Parathyroid adenoma (tissue), 2 donors: ENCODE data around the gene MAP4K1.

Experiments
- H2AFZ ChIP-seq: fragments of 300-600 bp; sonication (generic); one replicate; pipeline ENCODE4 v1.7.0; 2017; ENCODE audit warnings: antibody characterized with exemption, mild to moderate bottlenecking
- H3K27ac ChIP-seq: fragments of 300-600 bp; sonication (generic); one replicate; pipeline ENCODE4 v1.7.0; 2017
- H3K27me3 ChIP-seq: fragments of 300-600 bp; sonication (generic); one replicate; pipeline ENCODE4 v1.7.0; 2017; ENCODE audit warnings: low read length; ENCODE audit not compliant: control insufficient read depth, insufficient read depth
- H3K36me3 ChIP-seq: fragments of 300-600 bp; sonication (generic); one replicate; pipeline ENCODE4 v1.7.0; 2017; ENCODE audit warnings: low read length; ENCODE audit not compliant: control insufficient read depth, insufficient read depth
- H3K4me1 ChIP-seq: fragments of 300-600 bp; sonication (generic); one replicate; pipeline ENCODE4 v1.7.0; 2017; ENCODE audit warnings: control low read depth
- H3K4me2 ChIP-seq: fragments of 300-600 bp; sonication (generic); one replicate; pipeline ENCODE4 v1.7.0; 2017; ENCODE audit warnings: low read length
- H3K4me3 ChIP-seq: fragments of 300-600 bp; sonication (generic); one replicate; pipeline ENCODE4 v1.7.0; 2017; ENCODE audit warnings: low read depth, low read length
- H3K79me2 ChIP-seq: fragments of 300-600 bp; sonication (generic); one replicate; pipeline ENCODE4 v1.7.0; 2017; ENCODE audit warnings: control low read depth
- H3K9ac ChIP-seq: fragments of 300-600 bp; sonication (generic); one replicate; pipeline ENCODE4 v1.7.0; 2017; ENCODE audit warnings: mild to moderate bottlenecking
- H3K9me3 ChIP-seq: fragments of 300-600 bp; sonication (generic); one replicate; pipeline ENCODE4 v1.7.0; 2017; ENCODE audit warnings: low read length; ENCODE audit not compliant: control insufficient read depth
- TF ChIP-seq, protein P1 (sequence below): fragments of 300-600 bp; sonication (generic); IDR thresholded peaks from one replicate; pipeline ENCODE4 v1.7.0; 2017; ENCODE audit warnings: antibody characterized with exemption, mild to moderate bottlenecking
- donor health status: primary hyperparathyroidism.

MAP4K1 gene

DNA sequence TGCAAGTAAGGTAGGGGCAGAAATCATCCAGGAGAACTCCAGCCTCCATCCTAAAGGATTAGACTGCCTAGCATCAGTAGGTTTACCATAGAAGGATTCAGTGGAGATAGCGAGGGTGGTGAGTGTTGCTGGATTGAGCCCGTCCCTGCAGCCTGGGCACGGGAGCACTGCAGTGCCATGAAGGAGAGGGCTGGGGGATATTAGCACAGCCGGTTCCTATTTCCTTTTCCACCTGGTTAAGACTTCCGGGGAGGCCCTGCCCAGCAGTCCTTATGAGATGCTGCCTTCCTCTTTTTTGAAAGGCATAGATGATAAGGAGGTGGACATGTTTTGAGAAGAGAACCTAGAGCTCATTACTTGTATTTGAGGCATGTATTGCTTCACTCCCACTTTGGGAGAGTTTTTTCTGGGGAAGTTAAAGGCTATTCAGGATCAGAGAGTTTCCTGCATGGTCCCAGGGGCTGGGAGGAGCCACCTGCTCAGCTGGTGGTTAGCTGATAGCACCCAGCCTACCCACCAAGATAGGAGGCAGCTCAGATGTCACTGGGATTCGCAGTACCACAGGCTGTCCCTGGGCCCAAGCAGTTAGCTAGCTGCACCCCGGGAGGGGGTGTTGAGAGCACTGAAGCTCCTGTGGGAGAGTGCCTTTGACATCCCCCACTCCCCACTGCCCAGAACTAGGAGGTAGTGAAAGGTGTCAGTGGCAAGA is 46.9 kb upstream of the MAP4K1 start:
- H3K9ac ChIP-seq, result no peak overlapping the region
- peaks cover 86% of the 10 kb centered on the region for H3K4me1 ChIP-seq
- H3K9me3 ChIP-seq, result no peaks in the 10 kb centered on the region
- H3K36me3 ChIP-seq, result no peaks in the 10 kb centered on the region
- H3K4me3 ChIP-seq, result no peak overlapping the region
- H3K27me3 ChIP-seq, result no peaks in the 10 kb centered on the region
- TF ChIP-seq, protein P1, sequence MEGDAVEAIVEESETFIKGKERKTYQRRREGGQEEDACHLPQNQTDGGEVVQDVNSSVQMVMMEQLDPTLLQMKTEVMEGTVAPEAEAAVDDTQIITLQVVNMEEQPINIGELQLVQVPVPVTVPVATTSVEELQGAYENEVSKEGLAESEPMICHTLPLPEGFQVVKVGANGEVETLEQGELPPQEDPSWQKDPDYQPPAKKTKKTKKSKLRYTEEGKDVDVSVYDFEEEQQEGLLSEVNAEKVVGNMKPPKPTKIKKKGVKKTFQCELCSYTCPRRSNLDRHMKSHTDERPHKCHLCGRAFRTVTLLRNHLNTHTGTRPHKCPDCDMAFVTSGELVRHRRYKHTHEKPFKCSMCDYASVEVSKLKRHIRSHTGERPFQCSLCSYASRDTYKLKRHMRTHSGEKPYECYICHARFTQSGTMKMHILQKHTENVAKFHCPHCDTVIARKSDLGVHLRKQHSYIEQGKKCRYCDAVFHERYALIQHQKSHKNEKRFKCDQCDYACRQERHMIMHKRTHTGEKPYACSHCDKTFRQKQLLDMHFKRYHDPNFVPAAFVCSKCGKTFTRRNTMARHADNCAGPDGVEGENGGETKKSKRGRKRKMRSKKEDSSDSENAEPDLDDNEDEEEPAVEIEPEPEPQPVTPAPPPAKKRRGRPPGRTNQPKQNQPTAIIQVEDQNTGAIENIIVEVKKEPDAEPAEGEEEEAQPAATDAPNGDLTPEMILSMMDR, result no peak
- H3K27ac ChIP-seq, result peak overlapping the region; percentile 95
- no peak overlapping the region for H2AFZ ChIP-seq
- H3K79me2 ChIP-seq, result peaks cover 88% of the 10 kb centered on the region
- peak overlapping the region; percentile 29 for H3K4me2 ChIP-seq

DNA sequence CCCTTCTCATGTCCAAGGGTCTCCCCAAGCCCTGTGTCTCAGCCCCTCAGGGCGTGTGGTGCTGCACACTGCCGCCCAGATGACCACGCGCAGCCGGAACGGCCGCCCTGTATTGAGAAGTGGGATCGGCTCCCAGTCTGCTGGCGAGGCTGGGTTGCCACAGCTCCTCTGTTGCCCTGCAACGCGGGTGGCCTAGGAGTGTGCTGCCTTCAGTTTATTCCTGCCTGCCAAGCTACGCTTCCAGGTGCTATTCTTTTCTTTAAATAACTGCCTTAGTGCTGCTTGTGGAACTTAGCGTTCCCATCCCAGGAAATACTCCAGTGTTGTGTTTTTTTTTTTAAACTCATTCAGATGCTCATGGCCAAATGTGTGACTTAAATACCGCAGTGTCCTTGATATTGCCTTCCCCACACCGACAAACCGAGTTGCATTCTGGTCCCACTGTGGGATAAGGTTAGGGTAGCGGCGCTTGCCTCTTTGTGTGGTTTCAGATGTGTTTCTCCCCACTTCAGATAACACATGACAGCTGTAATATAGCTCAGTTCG is 46.3 kb upstream of the MAP4K1 start:
- no peak overlapping the region for H3K4me3 ChIP-seq
- no peaks in the 10 kb centered on the region for H3K27me3 ChIP-seq
- H3K9ac ChIP-seq, result no peak overlapping the region

DNA sequence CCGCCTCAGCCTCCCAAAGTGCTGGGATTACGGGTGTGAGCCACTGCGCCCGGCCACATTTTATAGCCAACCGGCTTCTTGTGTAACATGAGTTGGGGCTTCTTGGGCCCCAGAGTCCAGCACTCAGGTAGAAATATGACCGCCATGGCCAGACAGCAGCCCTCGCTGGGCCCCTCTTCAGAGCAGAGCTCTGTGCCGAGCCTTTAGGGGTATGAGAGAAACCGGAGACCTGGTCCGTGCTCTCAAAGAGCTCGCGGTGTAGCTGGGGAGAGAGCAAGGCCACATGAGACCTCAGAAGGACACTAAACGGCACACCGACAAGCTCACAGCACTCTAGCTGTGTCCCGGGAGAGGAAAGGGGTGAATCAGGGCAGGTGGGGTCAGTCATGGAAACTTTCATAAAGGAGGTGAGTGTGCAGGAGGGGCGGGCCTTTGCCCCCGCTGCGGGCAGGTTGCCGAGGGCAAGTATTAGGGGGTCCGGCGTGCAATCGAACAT is 45.5 kb upstream of the MAP4K1 start:
- H3K79me2 ChIP-seq, result peaks cover 79% of the 10 kb centered on the region
- no peaks in the 10 kb centered on the region for H3K27me3 ChIP-seq
- H3K27ac ChIP-seq, result peak overlapping the region; percentile 95
- no peak overlapping the region for H2AFZ ChIP-seq
- no peaks in the 10 kb centered on the region for H3K9me3 ChIP-seq
- peak overlapping the region; percentile 20 for H3K4me2 ChIP-seq
- TF ChIP-seq, protein P1, result no peak
- H3K9ac ChIP-seq, result no peak overlapping the region
- peaks cover 87% of the 10 kb centered on the region for H3K4me1 ChIP-seq
- no peaks in the 10 kb centered on the region for H3K36me3 ChIP-seq
- no peak overlapping the region for H3K4me3 ChIP-seq

More for the DNA sequence above, 46.3 kb upstream of the MAP4K1 start:
- Histone ChIP-seq H3K9me3 (no peaks in the 10 kb centered on the region), H3K27ac (peak overlapping the region; percentile 95), H2AFZ (no peak overlapping the region), H3K4me1 (peaks cover 86% of the 10 kb centered on the region), H3K36me3 (no peaks in the 10 kb centered on the region), H3K4me2 (peak overlapping the region; percentile 0), H3K79me2 (peaks cover 87% of the 10 kb centered on the region)
- TF ChIP-seq, protein P1, result no peak

DNA sequence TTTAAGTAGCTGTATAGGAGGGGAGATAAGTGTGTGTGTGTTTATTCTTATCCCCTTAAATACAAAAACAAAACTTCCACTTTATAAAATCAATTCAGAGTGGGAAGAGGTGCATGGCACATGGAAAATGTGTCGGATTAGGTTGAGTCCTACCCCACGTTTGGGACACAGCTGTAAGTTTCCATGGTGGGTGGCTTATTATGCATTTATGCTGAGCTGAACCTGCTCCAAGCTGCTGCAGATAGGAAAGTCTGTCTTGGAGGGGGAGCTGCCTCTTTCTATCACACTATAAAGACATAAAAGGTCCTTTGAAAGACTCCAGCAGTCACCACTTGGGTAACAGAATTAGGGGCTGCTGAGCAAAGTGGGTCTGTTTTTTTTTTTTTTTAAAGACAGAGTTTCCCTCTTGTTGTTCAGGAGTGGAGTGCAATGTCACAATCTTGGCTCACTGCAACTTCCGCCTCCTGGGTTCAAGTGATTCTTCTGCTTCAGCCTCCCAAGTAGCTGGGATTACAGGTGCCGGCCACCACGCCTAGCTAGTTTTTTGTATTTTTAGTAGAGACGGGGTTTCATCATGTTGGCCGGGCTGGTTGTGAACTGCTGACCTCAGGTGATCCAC is 44.9 kb upstream of the MAP4K1 start:
- H3K9ac ChIP-seq, result no peak overlapping the region
- TF ChIP-seq, protein P1, result no peak
- H3K36me3 ChIP-seq, result no peaks in the 10 kb centered on the region
- no peaks in the 10 kb centered on the region for H3K27me3 ChIP-seq
- H3K4me2 ChIP-seq, result peak overlapping the region; percentile 8
- H3K27ac ChIP-seq, result peak overlapping the region; percentile 95
- H3K4me3 ChIP-seq, result peak overlapping the region; percentile 11
- peaks cover 75% of the 10 kb centered on the region for H3K79me2 ChIP-seq
- H2AFZ ChIP-seq, result no peak overlapping the region
- no peaks in the 10 kb centered on the region for H3K9me3 ChIP-seq
- peaks cover 88% of the 10 kb centered on the region for H3K4me1 ChIP-seq
